Activated T-cell treated with anti-CD3 and anti-CD28 coated beads, Interleukin-2, amount 50 U/mL, for 24 hours (primary cell): ENCODE results near the gene MESP2.

Experiments
- DNase-seq: peaks from one replicate; pipeline ENCODE4 v3.0.0-alpha.2; 2020
- H3K27ac Mint-ChIP-seq: 2 replicates; pipeline ENCODE4 v1.8.0; 2020; ENCODE audit warnings: mild to moderate bottlenecking, mixed read lengths
- H3K27me3 Mint-ChIP-seq: 2 replicates; pipeline ENCODE4 v1.8.0; 2020; ENCODE audit warnings: mixed read lengths
- H3K36me3 Mint-ChIP-seq: 2 replicates; pipeline ENCODE4 v1.8.0; 2020; ENCODE audit warnings: low read depth, mixed read lengths
- H3K4me1 Mint-ChIP-seq: 2 replicates; pipeline ENCODE4 v1.8.0; 2020; ENCODE audit warnings: low read depth, mixed read lengths
- H3K4me3 Mint-ChIP-seq: 2 replicates; pipeline ENCODE4 v1.8.0; 2020; ENCODE audit warnings: mild to moderate bottlenecking, moderate library complexity, mixed read lengths
- H3K9me3 Mint-ChIP-seq: 2 replicates; pipeline ENCODE4 v1.8.0; 2020; ENCODE audit warnings: mixed read lengths

Gene MESP2

GRCh38 chr15:89765694-89766093 is 10.4 kb upstream of the MESP2 start:
- no peaks in the 10 kb centered on the region for H3K4me1 Mint-ChIP-seq
- no peaks in the 10 kb centered on the region for H3K9me3 Mint-ChIP-seq
- no peak overlapping the region for H3K27ac Mint-ChIP-seq
- no peaks in the 10 kb centered on the region for H3K36me3 Mint-ChIP-seq
- no peak overlapping the region for H3K4me3 Mint-ChIP-seq
- no peak for DNase-seq
- H3K27me3 Mint-ChIP-seq: no peaks in the 10 kb centered on the region

GRCh38 chr15:89766357-89767311 is 9.5 kb upstream of the MESP2 start:
- Mint-ChIP-seq H3K27me3 (no peaks in the 10 kb centered on the region), H3K4me3 (no peak overlapping the region), H3K36me3 (no peaks in the 10 kb centered on the region), H3K9me3 (no peaks in the 10 kb centered on the region), H3K4me1 (no peaks in the 10 kb centered on the region), H3K27ac (no peak overlapping the region)
- DNase-seq: no peak

DNA sequence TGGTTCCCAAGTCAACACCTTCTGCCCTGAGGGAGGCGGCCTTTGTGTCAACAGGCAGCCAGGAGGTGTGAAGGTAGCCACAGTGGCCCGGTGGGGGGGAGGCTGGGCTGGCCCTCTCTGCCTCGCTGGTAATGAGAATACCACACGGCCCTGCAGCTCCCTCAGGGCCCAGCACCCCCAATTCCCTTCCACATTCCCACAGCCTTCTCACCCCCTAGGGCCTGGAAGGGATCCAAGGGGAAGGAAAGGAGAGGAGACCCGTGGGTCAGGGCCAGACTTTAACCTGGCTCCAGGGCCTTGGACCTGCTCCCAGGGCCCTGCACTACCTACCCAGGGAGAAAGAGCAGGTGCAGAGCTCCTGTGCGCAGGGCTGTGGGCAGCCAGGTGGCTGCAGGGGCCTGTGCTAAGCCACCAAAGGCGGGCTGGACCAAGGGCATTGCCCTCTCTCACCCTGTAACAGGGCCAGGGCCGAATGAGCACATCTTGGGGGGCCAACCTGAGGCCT is 8.7 kb upstream of the MESP2 start:
- Mint-ChIP-seq H3K4me3 (no peak overlapping the region), H3K36me3 (no peaks in the 10 kb centered on the region), H3K9me3 (no peaks in the 10 kb centered on the region), H3K27me3 (no peaks in the 10 kb centered on the region), H3K4me1 (no peaks in the 10 kb centered on the region), H3K27ac (no peak overlapping the region)
- no peak for DNase-seq

DNA sequence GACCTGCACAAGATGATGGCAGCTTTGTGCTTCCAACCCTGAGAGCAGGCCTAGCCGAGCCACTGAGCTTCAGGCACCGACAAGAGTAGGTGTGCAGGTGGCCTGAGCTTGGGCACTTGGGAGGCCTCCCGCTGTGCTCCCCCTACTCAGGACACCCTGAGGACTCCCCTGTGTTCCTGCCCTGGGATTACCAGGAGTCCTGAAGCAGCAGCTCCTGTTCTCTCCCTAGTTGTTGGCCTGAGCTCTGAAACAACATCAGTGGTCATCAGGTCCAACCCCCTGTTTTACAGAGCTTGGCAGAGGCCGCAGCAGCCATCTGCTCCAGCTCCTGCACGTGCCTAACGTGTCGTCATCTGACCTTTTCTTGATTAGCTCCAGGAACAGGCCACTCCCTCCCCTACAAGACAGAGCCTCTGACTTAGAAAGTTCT is 8.0 kb upstream of the MESP2 start:
- no peak for DNase-seq
- Mint-ChIP-seq H3K36me3 (no peaks in the 10 kb centered on the region), H3K27me3 (no peaks in the 10 kb centered on the region), H3K4me3 (no peak overlapping the region), H3K4me1 (no peaks in the 10 kb centered on the region), H3K9me3 (no peaks in the 10 kb centered on the region), H3K27ac (no peak overlapping the region)

GRCh38 chr15:89769366-89769765 is 6.8 kb upstream of the MESP2 start:
- Mint-ChIP-seq H3K4me3 (no peak overlapping the region), H3K27me3 (peaks cover 4% of the 10 kb centered on the region), H3K4me1 (no peaks in the 10 kb centered on the region), H3K27ac (no peak overlapping the region), H3K9me3 (no peaks in the 10 kb centered on the region), H3K36me3 (no peaks in the 10 kb centered on the region)
- no peak for DNase-seq

DNA sequence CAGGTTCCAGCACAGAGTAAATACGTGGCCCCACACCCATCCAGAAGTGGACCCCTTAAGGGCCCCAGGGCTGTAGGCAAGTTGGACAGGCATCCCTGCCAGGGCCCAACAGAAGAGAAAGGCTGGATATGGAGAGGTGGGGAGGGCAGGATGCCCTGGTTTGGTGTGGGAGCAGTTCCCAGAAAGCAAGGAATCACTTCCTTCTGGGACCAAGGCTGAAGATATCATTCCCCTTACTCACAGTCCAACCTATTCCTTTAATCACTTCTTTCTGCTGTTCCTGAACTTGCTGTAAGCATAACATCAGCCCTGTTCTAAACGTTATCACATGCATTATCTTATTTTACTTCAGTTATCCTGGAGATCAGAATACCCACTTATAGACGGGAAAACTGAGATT is 6.1 kb upstream of the MESP2 start:
- no peak overlapping the region for H3K4me3 Mint-ChIP-seq
- no peak overlapping the region for H3K27ac Mint-ChIP-seq
- no peaks in the 10 kb centered on the region for H3K9me3 Mint-ChIP-seq
- DNase-seq: no peak
- H3K27me3 Mint-ChIP-seq: peaks cover 4% of the 10 kb centered on the region
- H3K36me3 Mint-ChIP-seq: no peaks in the 10 kb centered on the region
- no peaks in the 10 kb centered on the region for H3K4me1 Mint-ChIP-seq

- H3K36me3 Mint-ChIP-seq: no peaks in the 10 kb centered on the region
- H3K27me3 Mint-ChIP-seq: peaks cover 23% of the 10 kb centered on the region
- DNase-seq: no peak
- H3K9me3 Mint-ChIP-seq: no peaks in the 10 kb centered on the region
- no peak overlapping the region for H3K27ac Mint-ChIP-seq
- peaks cover 2% of the 10 kb centered on the region for H3K4me1 Mint-ChIP-seq
- H3K4me3 Mint-ChIP-seq: no peak overlapping the region
Observed at GRCh38 chr15:89772932-89773583, 3.1 kb upstream of the MESP2 start.

GRCh38 chr15:89774492-89774891 is 1.6 kb upstream of the MESP2 start:
- no peak overlapping the region for H3K27ac Mint-ChIP-seq
- no peak for DNase-seq
- H3K36me3 Mint-ChIP-seq: no peaks in the 10 kb centered on the region
- H3K4me3 Mint-ChIP-seq: no peak overlapping the region
- H3K27me3 Mint-ChIP-seq: peaks cover 33% of the 10 kb centered on the region
- no peaks in the 10 kb centered on the region for H3K9me3 Mint-ChIP-seq
- H3K4me1 Mint-ChIP-seq: peaks cover 2% of the 10 kb centered on the region

DNA sequence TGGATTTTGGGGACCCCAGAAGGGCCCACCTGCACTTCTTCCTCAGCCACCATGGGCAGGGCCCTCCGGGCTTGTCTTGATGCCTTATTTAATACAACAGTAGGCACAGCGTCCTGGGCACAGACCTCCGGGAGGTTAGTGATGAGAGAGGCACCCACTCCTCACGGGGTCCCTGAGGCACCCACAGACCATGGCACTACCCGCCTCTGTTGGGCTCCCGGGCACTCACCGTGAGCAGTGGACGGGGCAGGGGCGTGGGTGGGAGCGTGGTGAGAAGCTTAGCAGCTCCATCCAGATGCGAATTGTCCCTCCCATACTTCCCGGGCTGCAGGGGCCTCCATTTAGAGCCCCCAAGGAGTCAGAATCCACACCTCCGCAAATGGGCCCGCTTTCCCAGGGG is 317 bp upstream of the MESP2 start:
- no peaks in the 10 kb centered on the region for H3K36me3 Mint-ChIP-seq
- no peak overlapping the region for H3K4me3 Mint-ChIP-seq
- peaks cover 6% of the 10 kb centered on the region for H3K4me1 Mint-ChIP-seq
- no peak overlapping the region for H3K27ac Mint-ChIP-seq
- no peak for DNase-seq
- H3K9me3 Mint-ChIP-seq: no peaks in the 10 kb centered on the region
- peaks cover 39% of the 10 kb centered on the region for H3K27me3 Mint-ChIP-seq

DNA sequence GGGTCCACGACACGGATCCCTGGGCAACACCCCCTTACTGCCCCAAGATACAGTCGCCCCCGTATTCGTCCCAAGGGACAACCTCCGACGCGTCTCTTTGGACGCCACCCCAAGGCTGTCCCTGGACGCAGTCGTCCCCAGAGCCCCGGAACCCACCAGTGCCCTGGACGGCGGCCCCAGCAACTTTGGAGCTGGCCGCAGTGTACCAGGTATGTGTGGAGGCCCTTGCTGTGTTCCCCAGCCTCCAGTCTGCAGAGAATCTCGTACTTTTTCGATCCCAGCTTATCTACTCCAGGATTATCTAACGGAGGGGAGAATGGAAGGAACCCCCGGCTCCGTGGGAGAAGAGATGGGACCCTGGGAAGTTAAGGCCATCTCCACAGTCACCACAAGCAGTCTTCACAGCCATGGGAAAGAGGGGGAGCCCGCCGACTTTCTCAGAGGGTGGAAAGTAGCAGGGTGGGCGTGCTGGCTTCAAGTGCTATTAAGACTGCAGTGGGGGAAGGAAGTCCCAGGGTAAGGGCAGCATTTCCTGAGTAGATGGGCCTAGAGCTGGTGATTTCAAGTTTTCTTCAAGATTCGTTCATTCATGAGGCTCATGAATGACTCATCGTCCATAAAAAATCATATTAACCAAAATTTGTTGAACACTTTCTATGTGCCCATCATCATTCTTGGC is 1.1 kb downstream of the MESP2 start:
- no peak overlapping the region for H3K4me3 Mint-ChIP-seq
- no peak for DNase-seq
- peaks cover 15% of the 10 kb centered on the region for H3K4me1 Mint-ChIP-seq
- no peak overlapping the region for H3K27ac Mint-ChIP-seq
- H3K9me3 Mint-ChIP-seq: no peaks in the 10 kb centered on the region
- H3K36me3 Mint-ChIP-seq: no peaks in the 10 kb centered on the region
- peaks cover 45% of the 10 kb centered on the region for H3K27me3 Mint-ChIP-seq

GRCh38 chr15:89777782-89778380 is 1.7 kb downstream of the MESP2 start:
- peaks cover 17% of the 10 kb centered on the region for H3K4me1 Mint-ChIP-seq

DNA sequence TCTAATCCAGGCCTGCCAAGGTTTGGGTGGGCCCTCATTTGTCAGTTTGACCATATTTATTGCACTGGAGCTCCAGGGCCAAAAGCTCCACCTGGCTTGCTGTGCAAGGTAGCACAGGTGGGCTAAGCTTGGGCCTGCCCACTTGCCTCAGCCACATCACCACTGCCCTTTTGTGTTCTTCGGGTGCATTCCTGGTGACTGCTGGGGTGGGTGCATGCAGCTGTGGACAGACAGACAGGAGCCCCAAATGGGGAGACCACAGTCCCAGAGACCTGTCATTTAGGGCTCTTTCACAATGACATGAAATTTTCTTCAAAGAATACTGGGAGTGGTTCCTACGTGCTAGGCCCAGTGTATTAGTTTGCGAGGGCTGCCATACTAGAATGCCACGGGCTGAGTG is 2.7 kb downstream of the MESP2 start:
- Mint-ChIP-seq H3K27me3 (peaks cover 45% of the 10 kb centered on the region), H3K4me3 (no peak overlapping the region), H3K4me1 (peaks cover 17% of the 10 kb centered on the region), H3K27ac (no peak overlapping the region), H3K9me3 (no peaks in the 10 kb centered on the region), H3K36me3 (no peaks in the 10 kb centered on the region)
- DNase-seq: no peak

More at GRCh38 chr15:89777782-89778380, 1.7 kb downstream of the MESP2 start:
- H3K27me3 Mint-ChIP-seq: peaks cover 45% of the 10 kb centered on the region
- H3K9me3 Mint-ChIP-seq: no peaks in the 10 kb centered on the region
- no peak overlapping the region for H3K4me3 Mint-ChIP-seq
- no peaks in the 10 kb centered on the region for H3K36me3 Mint-ChIP-seq
- DNase-seq: no peak
- H3K27ac Mint-ChIP-seq: no peak overlapping the region

GRCh38 chr15:89780601-89781000 is 4.5 kb downstream of the MESP2 start:
- H3K4me3 Mint-ChIP-seq: no peak overlapping the region
- peaks cover 39% of the 10 kb centered on the region for H3K27me3 Mint-ChIP-seq
- DNase-seq: no peak
- H3K36me3 Mint-ChIP-seq: no peaks in the 10 kb centered on the region
- H3K9me3 Mint-ChIP-seq: no peaks in the 10 kb centered on the region
- H3K27ac Mint-ChIP-seq: peak overlapping the region; percentile 1
- peaks cover 17% of the 10 kb centered on the region for H3K4me1 Mint-ChIP-seq

GRCh38 chr15:89781055-89781454 is 4.9 kb downstream of the MESP2 start:
- Mint-ChIP-seq H3K4me1 (peaks cover 17% of the 10 kb centered on the region), H3K27ac (no peak overlapping the region), H3K9me3 (no peaks in the 10 kb centered on the region), H3K36me3 (no peaks in the 10 kb centered on the region), H3K27me3 (peaks cover 37% of the 10 kb centered on the region), H3K4me3 (no peak overlapping the region)
- DNase-seq: no peak
